Body of pancreas (tissue), 4 donors: ENCODE measurements around the gene NFX1.

Experiments used
- POLR2A ChIP-seq, 3 donors: fragments of 450-650 bp; IDR thresholded peaks; one replicate each; pipeline ENCODE4 v1.6.1; 2016; ENCODE audit warnings: antibody characterized with exemption in 3 of 3, mild to moderate bottlenecking in 2 of 3
- TF ChIP-seq, protein P1 (sequence below), 7 experiments: fragments of 450-650 bp in 4 of 7; fragments of 200-600 bp in 3 of 7; sonication (generic) in 3 of 7; IDR thresholded peaks; one replicate each; pipeline ENCODE4 v1.5.1; 2016 to 2019; ENCODE audit warnings: antibody characterized with exemption in 7 of 7

DNA sequence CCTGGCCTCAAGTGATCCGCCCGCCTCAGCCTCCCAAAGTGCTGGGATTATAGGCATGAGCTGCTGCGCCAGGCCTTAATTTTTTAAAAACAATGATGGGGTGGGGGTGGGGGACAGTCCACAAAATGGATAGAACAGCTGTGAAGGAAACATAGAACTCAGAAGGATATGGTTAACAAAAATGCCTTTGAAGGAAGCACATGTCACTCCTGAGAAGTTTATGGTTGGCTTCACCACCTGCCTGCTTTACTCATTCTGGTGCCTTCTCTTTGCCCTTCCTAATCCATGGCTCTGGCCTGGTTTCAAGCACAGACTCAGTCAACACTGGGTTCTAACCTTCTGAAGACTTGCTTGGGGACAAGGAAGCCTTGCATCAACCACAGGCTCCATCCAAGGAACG lies 36.1 kb upstream of the NFX1 start:
- TF ChIP-seq, protein P1, sequence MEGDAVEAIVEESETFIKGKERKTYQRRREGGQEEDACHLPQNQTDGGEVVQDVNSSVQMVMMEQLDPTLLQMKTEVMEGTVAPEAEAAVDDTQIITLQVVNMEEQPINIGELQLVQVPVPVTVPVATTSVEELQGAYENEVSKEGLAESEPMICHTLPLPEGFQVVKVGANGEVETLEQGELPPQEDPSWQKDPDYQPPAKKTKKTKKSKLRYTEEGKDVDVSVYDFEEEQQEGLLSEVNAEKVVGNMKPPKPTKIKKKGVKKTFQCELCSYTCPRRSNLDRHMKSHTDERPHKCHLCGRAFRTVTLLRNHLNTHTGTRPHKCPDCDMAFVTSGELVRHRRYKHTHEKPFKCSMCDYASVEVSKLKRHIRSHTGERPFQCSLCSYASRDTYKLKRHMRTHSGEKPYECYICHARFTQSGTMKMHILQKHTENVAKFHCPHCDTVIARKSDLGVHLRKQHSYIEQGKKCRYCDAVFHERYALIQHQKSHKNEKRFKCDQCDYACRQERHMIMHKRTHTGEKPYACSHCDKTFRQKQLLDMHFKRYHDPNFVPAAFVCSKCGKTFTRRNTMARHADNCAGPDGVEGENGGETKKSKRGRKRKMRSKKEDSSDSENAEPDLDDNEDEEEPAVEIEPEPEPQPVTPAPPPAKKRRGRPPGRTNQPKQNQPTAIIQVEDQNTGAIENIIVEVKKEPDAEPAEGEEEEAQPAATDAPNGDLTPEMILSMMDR (IDR thresholded peaks at IDR 0.05) = no peak
- TF ChIP-seq POLR2A (IDR thresholded peaks at IDR 0.05) = no peak
